ENCODE measurements around the gene PDE4D. TPM values are rescaled to one million over a fixed set of nuclear protein-coding genes. Genes with fewer than 3 reads are reported as not detected.

PDE4D gene
- total and polyA plus RNA-seq, 2 experiments from 2014 or later, result 21.9 to 54.2 TPM

DNA sequence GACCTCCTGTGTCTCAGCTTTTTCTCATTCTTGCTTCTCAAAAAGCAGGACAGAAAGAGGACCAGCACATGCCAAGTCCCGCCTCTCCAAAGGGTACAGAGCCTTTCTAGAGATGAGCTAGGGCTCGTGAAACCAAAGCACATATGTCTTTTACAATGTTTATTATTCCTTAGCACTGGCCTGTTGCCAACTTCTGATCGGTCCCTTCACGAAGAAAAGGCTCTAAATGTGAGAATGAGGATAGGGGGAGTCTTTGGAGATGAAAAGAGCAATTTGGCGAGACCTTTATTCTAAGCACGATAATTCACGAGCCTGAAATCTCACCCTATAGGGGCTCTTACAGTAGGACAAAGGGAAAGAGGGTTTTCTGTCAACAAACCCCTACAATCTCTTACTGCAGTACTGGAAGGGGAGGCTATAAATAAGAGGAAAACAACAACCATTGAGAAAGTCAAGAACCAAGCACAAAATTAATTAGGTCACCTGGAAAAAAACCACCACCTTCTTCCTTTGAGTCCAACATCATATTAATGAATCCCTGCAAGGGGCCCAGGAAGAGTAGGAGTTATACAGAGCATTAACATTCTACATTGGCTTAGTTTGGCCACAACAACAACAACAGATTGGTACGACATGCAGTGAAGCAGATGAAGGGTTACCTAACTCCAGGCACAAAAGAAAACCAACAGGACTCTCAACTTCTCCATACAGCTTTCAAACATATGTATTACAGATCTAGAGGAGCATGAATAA is 309.5 kb downstream of the PDE4D start:
- H3K27me3 ChIP-seq, result no peaks in the 10 kb centered on the region
- TF ChIP-seq, protein P1, sequence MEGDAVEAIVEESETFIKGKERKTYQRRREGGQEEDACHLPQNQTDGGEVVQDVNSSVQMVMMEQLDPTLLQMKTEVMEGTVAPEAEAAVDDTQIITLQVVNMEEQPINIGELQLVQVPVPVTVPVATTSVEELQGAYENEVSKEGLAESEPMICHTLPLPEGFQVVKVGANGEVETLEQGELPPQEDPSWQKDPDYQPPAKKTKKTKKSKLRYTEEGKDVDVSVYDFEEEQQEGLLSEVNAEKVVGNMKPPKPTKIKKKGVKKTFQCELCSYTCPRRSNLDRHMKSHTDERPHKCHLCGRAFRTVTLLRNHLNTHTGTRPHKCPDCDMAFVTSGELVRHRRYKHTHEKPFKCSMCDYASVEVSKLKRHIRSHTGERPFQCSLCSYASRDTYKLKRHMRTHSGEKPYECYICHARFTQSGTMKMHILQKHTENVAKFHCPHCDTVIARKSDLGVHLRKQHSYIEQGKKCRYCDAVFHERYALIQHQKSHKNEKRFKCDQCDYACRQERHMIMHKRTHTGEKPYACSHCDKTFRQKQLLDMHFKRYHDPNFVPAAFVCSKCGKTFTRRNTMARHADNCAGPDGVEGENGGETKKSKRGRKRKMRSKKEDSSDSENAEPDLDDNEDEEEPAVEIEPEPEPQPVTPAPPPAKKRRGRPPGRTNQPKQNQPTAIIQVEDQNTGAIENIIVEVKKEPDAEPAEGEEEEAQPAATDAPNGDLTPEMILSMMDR (IDR thresholded peaks at IDR 0.05; ENCODE audit: low read depth, low read length), result no peak

GRCh38 chr5:59583151-59583809 is 310.2 kb downstream of the PDE4D start:
- TF ChIP-seq, protein P1 (IDR thresholded peaks at IDR 0.05; ENCODE audit: low read depth, low read length), result no peak
- peak in 1 of 2 donors; percentile 64 for DNase-seq (ENCODE audit: low read depth in 1 of 2, low spot score in 1 of 2)
- Histone ChIP-seq H3K4me3 (no peak overlapping the region), H3K27ac (no peak overlapping the region), H3K27me3 (no peaks in the 10 kb centered on the region), H3K36me3 (no peaks in the 10 kb centered on the region), H3K9me3 (ENCODE audit: low read depth) (no peaks in the 10 kb centered on the region), H3K4me1 (ENCODE audit: low read depth) (peaks cover 12% of the 10 kb centered on the region)

More for the DNA sequence above, 309.5 kb downstream of the PDE4D start:
- Histone ChIP-seq H3K9me3 (ENCODE audit: low read depth) (no peaks in the 10 kb centered on the region), H3K36me3 (no peaks in the 10 kb centered on the region), H3K4me3 (no peak overlapping the region), H3K4me1 (ENCODE audit: low read depth) (peaks cover 12% of the 10 kb centered on the region), H3K27ac (no peak overlapping the region)
- no peak for DNase-seq (ENCODE audit: low read depth in 1 of 2, low spot score in 1 of 2)

GRCh38 chr5:59582746-59583145 is 310.8 kb downstream of the PDE4D start:
- no peak overlapping the region for H3K4me3 ChIP-seq
- TF ChIP-seq, protein P1 (IDR thresholded peaks at IDR 0.05; ENCODE audit: low read depth, low read length), result no peak
- DNase-seq (ENCODE audit: low read depth in 1 of 2, low spot score in 1 of 2), result no peak
- peaks cover 9% of the 10 kb centered on the region for H3K4me1 ChIP-seq (ENCODE audit: low read depth)
- H3K36me3 ChIP-seq, result no peaks in the 10 kb centered on the region
- no peaks in the 10 kb centered on the region for H3K27me3 ChIP-seq
- no peaks in the 10 kb centered on the region for H3K9me3 ChIP-seq (ENCODE audit: low read depth)
- no peak overlapping the region for H3K27ac ChIP-seq

DNA sequence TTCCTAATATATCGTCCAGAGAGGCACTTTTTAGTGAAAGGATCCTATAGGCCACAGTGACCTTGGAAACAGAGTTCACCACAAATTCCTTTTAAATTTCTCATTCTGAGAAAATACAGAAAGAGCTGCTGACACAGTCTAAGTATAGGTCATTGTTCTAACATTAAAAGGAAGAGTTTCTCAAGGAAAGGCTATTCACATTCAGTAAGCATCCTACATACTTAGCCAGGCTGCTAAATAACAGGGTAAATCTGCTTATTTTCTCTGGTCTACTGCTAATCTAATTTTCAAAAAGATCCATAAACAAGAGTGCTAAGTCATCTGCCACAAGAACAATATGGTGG is 313.7 kb downstream of the PDE4D start:
- Histone ChIP-seq H3K36me3 (no peaks in the 10 kb centered on the region), H3K27ac (no peak overlapping the region), H3K4me1 (ENCODE audit: low read depth) (no peaks in the 10 kb centered on the region), H3K27me3 (no peaks in the 10 kb centered on the region), H3K9me3 (ENCODE audit: low read depth) (no peaks in the 10 kb centered on the region), H3K4me3 (no peak overlapping the region)
- DNase-seq (ENCODE audit: low read depth in 1 of 2, low spot score in 1 of 2), result no peak
- TF ChIP-seq, protein P1 (IDR thresholded peaks at IDR 0.05; ENCODE audit: low read depth, low read length), result no peak

- H3K27ac ChIP-seq, result no peak overlapping the region
- H3K9me3 ChIP-seq (ENCODE audit: low read depth), result no peaks in the 10 kb centered on the region
- no peaks in the 10 kb centered on the region for H3K36me3 ChIP-seq
- TF ChIP-seq, protein P1 (IDR thresholded peaks at IDR 0.05; ENCODE audit: low read depth, low read length), result no peak
- no peak for DNase-seq (ENCODE audit: low read depth in 1 of 2, low spot score in 1 of 2)
- H3K4me3 ChIP-seq, result no peak overlapping the region
- H3K4me1 ChIP-seq (ENCODE audit: low read depth), result no peaks in the 10 kb centered on the region
- no peaks in the 10 kb centered on the region for H3K27me3 ChIP-seq
Observed at GRCh38 chr5:59579101-59579823, 314.3 kb downstream of the PDE4D start.

Measured in cardiac muscle cell (in vitro differentiated cells and primary cell).